HG02938 (cell line): Measurements from ENCODE around the gene ATP8B2.
"Not testable (repeated sequence)": the region's sequence is repeated elsewhere in the genome, so short reads cannot be mapped to it uniquely, and the experiment has no call there.

Source experiments
- ATAC-seq: cut with Tn5 transposase; IDR thresholded peaks from one replicate; pipeline ENCODE4 v1.9.1; 2021; ENCODE audit warnings: mild to moderate bottlenecking, moderate library complexity; ENCODE audit not compliant: unreplicated experiment

ATP8B2 gene

DNA sequence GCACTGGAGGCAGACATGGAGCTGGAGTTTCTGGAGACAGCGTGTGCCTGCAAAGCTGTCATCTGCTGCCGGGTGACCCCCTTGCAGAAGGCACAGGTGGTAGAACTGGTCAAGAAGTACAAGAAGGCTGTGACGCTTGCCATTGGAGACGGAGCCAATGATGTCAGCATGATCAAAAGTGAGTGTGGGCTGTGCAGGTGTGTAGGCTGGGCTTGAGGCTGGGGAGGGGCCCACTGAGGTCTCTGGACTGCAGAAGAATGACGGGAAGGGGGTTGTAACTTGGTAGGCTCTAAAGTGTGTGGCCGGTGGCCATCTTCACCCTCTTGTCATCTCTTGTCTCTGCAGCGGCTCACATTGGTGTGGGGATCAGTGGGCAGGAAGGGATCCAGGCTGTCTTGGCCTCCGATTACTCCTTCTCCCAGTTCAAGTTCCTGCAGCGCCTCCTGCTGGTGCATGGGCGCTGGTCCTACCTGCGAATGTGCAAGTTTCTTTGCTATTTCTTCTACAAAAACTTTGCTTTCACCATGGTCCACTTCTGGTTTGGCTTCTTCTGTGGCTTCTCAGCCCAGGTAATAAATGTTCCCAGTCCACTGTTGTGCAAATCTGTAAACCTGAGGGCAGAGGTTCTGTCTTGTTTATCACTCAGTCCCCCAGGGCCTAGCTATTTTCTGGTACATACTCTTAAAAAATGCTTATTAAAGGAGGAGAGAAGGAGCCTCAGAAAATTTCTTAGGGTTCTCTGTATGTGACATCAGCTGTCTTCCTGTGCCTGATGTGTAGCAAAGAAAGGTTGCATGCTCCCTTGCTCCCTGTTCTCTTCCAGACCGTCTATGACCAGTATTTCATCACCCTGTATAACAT, 19.9 kb downstream of the ATP8B2 start:
- no peak for ATAC-seq

DNA sequence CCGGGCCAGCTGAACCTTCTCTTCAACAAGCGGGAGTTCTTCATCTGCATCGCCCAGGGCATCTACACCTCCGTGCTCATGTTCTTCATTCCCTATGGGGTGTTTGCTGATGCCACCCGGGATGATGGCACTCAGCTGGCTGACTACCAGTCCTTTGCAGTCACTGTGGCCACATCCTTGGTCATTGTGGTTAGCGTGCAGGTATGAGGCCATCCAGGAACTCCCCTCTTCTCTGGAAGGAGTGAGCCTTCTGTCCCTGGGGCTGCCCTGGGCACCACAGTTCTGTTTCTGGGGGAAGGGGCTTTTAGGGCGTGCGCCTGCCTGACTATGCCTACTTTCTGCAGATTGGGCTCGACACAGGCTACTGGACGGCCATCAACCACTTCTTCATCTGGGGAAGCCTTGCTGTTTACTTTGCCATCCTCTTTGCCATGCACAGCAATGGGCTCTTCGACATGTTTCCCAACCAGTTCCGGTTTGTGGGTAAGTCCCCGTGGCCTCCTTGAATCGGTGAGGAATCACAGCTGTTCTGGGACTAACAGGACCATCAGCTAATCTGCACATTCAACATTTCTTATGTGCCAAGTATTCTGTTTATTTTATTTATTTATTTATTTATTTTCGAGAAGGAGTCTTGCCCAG, 21.1 kb downstream of the ATP8B2 start:
- ATAC-seq, result no peak

DNA sequence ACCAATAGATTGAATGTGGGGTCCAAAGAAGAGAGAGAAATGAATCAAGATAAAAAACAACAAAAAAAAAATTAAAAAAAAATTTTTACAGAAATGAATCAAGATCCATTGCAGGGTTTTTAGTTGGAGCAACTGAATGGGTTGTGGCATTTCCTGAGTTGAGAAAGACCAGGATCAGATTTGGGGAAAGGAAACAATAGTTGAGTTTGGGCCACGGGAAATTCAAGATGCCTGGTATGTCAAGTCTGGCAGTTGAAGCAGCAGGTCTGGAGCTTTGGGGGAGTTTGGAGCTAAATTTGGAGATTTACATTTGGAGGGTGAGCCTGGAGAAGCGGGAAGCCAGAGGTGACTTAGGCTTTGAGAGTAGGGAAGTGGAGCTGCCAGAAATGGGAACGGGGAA, 22.6 kb downstream of the ATP8B2 start:
- no peak for ATAC-seq

DNA sequence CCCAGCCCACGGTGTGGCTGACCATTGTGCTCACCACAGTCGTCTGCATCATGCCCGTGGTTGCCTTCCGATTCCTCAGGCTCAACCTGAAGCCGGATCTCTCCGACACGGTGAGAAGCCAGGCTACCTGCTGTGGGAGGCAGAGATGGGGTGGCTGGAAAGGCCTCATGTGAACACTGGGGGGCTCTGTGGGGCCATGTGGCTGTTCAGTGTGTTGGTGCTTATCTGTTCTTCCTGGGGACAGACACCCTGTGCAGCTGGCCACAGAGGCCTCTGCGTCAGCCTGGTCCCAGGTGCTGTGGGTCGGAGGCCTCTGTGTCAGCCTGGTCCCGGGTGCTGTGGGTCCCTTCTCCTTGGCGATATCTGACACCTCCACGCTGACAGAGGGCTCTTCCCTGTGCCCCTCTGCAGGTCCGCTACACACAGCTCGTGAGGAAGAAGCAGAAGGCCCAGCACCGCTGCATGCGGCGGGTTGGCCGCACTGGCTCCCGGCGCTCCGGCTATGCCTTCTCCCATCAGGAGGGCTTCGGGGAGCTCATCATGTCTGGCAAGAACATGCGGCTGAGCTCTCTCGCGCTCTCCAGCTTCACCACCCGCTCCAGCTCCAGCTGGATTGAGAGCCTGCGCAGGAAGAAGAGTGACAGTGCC, 23.2 kb downstream of the ATP8B2 start:
- ATAC-seq, result no peak

DNA sequence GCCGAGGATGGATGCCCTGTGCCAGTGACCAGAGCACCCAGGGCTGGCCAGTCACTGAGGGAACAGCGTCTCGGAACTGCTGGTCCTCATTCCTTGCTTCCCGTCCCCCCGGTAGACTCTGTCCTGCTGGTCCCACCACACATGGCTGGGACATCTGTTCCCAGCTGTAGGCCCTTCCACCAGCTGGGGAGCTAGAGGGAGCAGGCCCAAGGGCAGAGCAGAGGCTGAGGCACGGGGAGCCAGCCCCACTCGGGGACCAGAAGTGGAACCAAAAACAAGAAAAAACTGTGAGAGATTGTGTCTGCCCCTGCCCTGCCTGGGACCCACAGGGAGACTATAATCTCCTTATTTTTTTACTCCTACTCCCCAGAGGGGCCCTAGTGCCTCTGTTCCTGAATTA, 23.8 kb downstream of the ATP8B2 start:
- no peak for ATAC-seq

DNA sequence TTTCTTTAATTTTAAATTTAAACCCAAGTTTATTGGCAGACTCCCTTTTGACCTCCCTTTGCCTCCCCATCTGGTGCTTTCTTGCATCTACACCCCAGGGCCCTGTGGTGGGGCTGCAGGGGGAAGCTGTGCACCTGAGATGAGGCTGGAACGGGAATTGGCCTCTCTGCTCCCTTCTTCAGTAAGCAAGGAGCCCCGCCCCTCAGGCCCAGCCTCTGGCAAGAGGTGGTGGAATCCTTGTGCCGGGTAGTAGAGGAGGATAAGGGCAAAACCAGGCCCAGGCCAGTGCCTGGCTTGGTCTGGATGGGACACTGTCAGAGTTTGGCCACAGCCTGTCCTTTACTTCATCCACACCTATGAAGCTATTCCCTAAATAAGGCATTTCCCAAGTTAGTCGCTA, 25.1 kb downstream of the ATP8B2 start:
- ATAC-seq, result no peak

DNA sequence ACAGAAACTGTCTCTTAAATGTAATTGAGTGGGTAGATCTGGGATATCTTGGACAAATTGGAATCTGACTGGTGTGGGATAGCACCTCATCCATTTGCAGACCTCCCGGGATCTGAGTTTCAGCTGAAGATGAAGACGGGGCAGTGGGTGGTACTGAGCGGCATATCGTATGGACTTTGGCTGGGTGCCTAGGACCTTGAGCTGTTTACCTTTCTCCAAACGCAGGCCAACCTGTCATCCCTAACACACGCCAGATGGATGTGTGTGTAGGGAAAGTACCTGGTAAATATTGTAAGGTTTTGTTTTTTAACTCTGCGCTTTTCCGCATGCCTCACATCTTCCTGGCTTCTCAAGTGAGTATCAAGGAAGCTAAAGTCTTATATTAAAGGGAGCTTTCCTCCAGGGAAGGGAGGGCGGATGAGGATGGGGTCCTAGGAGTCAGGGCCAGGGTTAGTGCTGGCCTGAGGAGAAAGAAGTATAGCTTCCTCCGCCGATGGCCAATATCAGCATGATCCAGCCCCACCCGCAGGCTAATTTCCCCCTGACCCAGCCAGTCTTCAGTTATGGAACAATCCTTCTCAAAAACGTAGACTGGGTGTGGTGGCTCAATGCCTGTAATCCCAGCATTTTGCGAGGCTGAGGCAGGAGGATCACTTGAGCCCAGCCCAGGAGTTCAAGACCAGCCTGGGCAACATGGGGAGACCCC, 26.2 kb downstream of the ATP8B2 start:
- ATAC-seq, result no peak

DNA sequence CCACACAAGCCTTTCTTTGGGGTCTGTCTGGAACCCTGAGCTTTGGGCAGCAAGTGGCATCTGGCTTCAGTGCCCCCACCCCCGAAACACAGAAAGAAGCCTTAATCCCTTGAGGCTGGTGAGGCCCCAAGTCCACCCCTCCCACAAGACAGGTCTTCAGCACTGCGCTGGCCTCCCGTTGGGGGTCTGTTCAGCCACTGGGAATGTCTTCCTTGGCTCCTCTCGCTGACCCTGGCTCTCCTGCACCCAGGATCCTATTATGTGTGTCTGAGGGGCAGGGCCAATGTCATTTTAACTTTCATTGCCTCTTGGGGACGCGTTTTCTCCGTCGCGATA, 26.9 kb downstream of the ATP8B2 start:
- ATAC-seq, result no peak

DNA sequence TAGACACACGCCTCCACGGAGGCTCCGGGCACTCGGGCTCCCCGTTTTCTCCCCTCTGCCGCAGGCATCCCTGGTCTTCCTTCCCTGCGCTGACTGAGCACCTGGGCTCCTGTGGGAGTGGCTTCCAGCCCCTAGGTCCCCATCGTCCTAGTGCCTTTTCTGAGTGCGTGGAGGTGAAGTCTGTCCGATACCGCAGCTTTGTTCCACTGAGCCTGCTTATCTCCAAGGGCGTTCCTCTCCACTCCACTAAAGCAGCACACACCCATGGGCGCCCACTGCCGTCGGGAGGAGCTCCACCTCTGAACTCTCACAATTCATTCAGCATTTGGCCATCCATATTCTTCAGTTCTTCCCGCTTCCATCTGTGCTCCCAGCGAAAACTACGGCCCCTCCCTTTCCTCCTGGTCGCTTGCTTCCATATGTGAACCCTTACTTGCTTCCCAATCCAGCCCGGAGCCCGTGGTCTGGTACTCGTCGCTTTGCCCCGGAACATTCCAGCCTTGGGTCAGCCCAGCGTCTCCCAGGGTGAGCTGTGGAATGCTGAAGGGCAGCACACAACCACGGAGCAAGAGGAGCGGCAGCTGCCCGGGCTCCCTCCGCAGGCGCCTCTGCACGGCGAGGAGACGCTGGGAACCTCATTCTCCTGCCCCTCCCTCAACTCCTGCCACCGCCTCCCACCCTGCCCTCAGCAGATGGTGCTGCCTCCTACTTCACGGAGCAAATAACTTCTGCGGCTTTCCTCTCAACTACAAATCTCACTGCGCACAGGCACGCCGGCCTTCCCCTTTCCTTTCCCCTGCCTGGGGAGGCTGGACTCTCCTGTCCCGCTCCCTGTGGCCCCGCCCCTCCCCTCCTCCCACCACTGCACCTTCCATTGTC, 27.5 kb downstream of the ATP8B2 start:
- no peak for ATAC-seq

DNA sequence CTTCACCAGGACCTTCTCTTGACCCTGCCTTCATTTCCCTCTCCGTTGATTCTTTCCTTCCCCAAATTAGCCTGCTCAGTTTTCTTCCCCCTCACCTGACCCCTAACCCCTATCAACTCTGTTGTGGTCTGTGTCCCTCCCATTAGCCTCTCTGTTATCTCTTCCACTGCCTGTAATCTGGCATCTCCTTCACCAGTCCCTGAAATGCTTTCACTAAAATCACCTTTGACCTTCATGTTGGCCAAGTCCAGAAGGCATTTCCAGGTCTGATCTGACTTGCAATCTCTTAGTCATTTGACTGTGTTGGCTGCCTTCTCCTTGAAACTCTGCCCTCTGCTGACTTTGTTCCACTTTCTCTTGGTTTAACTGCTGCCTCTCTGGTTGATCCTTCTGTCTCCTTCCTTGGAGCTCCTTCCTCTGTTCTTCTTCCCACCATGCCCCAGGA, 28.2 kb downstream of the ATP8B2 start:
- no peak for ATAC-seq

DNA sequence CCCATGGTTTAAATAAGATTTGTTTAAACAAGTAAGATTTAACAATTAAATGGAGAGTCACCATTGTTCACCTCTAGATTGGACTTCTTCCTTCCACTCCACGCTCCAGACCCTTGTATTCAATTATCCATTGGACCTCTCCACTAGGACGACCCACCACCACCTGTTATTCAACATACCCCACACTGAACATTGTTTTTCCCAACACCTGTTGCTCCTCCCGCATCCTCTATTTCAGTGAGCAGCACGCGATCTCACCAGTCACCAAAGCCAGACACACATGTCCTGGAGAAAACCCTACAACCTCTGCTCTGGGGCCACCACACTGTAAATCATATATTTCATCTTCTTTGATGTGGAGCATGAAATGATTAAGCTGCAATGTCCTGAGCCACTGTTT, 28.6 kb downstream of the ATP8B2 start:
- no peak for ATAC-seq

DNA sequence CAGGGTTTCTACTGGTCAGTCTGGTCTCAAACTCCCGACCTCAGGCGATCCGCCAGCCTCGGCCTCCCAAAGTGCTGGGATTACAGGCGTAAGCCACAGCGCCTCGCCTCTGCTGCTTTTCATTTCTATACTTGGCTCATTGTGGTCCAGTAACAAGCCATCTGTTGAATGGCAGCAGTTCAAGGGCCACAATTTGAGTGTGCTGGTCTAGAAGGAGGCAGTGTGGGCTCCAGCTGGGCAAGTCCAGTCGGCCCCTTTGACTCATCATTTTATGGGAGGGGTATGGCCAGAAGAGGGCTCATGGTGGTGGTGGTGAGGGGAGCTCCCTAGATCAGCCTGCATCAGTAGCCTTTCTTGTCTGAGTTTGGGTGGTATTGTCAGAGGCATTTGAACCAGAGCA, 33.2 kb downstream of the ATP8B2 start:
- no peak for ATAC-seq

DNA sequence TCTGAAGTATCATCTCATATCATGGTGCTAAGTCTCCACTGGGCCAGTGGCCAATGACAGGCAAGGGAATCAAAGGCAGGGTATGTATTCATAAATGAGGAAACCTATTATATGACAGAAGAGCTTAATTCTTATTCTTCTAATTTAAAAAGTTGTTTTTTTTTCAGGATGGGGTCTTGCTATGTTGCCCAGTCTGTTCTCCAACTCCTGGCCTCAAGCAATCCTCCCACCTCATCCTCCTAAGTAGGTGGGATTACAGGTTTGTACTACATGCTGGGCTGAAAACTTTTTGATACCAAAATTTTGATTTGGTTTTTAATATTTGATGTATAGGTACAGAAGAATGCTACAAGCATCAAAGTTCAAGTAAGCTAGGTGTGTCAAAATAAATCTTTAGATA, 35.0 kb downstream of the ATP8B2 start:
- no peak for ATAC-seq

DNA sequence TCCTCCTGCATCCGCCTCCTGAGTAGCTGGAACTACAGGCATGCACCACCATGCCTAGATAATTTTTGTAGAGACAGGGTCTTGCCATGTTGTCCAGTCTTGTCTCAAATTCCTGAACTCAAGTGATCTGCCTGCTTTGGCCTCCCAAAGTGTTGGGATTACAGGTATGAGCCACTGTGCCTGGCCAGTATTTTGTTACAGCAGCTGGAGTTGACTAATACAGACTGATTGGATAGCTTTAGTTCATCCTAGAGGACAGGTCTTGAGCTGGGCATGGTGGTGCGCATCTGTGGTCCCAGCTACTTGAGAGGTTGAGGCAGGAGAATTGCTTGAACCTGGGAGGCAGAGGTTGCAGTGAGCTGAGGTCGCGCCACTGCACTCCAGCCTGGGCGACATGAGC, 35.6 kb downstream of the ATP8B2 start:
- ATAC-seq, result not testable (repeated sequence)

DNA sequence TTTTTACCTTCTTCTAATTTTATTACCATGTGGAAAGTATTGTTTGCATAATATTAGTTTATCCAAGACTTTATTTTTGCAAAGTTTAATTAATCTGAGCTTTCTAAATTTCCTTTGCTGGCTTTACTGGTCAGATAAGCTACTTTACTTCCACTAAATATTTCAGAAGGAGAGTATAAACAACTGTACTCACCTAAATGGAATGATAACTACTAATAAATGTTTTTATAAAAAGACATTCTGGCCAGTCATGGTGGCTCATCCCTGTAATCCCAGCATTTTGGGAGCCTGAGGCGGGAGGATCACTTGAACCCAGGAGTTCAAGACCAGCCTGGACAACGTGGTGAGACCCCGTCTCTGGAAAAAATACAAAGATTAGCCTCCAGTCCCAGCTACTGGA, 36.0 kb downstream of the ATP8B2 start:
- ATAC-seq, result no peak

DNA sequence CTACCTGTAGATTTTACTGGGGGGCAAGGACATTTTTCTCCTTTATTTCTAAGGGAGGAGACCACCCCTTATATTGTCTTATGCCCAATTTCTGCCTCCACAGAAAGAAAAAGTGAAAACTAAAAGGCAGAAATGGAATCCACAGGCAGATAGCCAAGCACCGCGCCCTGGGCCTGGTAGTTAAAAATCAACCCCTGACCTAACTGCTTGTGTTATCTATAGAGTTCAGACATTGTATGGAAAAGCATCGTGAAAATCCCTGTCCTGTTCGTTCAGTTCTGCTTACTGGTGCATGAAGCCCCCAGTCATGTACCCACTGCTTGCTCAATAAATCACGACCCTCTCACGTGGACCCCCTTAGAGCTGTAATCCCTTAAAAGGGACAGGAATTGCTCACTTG, 46.1 kb downstream of the ATP8B2 start:
- no peak for ATAC-seq

DNA sequence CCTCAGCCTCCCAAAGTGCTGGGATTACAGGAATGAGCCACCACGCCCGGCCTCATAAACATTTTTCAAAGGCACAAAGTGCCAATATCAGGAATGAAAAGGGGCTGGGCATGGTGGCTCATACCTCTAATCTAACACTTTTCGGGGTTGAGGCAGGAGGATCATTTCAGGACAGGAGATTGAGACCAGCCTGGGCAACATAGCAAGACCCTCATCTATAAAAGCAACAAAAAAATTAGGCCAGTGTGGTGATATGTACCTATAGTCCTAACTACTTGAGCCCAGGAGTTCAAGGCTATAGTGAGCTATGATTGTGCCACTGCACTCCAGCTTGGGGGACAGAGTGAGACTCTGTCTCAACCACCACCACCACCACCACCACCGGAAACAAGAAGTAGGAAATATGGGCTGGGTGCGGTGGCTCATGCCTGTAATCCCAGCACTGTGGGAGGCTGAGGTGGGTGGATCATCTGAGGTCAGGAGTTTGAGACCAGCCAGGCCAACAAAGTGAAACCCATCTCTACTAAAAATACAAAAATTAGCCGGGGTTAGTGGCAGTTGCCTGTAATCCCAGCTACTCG, 48.5 kb downstream of the ATP8B2 start:
- not testable (repeated sequence) for ATAC-seq

DNA sequence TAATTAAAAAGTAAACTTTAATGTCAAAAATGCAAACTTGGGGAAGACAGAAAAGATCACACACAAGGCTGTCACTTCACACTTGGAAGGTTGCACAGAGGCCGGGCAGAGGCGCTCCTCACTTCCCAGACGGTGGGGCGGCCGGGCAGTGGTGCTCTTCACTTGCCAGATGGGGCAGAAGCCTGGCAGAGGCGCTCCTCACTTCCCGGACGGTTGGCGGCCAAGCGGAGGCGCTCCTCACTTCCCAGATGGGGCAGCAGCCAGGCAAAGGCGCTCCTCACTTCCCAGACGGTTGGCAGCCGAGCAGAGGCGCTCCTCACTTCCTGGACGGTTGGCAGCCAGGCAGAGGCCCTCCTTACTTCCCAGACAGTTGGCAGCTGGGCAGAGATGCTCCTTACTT, 54.0 kb downstream of the ATP8B2 start:
- ATAC-seq, result no peak

DNA sequence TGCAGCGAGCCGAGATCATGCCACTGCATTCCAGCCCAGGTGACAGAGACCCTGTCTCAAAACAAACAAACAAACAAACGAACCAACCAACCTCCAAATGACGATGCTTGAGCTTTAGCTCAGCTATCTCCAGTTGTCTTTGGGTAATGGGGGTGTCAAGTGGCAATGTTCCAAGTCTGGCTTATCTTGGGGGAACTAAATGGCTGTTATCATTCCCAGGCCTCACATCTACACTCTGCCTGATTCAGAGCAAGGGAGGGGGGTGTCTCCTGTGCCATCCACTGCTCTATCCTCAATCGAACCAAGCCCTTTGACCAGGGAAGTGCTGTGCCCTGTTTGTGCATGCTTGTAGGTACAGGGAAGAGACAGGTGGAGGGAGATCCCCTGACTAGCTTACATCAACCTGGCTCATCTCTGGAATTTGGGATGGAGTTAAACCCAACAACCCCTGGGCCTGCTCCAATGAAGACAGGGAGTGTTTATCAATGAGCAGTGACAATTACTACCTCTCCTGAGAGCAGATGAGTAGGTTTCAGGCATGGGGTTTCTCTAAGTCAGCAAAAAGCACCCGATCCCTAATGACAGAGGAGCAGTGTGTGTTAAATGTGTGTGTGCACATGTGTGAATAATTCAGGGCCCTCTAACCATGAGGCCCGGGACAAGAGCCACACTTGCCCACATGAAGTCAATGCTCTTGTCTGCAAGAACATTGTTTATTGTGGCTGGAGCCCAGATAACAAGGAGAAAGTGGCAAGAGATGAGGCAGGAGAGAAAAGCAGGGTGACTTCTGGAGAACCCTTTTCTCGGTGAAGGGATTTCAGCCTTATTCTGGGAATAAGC, 59.5 kb downstream of the ATP8B2 start:
- no peak for ATAC-seq
